ENCODE results near the gene PLCH1. TPM values are rescaled to one million over a fixed set of nuclear protein-coding genes. Genes with fewer than 3 reads are reported as not detected.

PLCH1 gene
- total and polyA plus RNA-seq, 9 of the 15 experiments (the other 6 are each of a cell fraction or from before 2014, with no cell fraction given), result 0.17 to 0.62 (median 0.40) TPM

GRCh38 chr3:155560594-155560993 lies 184.3 kb downstream of the PLCH1 start (continued):
- TF ChIP-seq TOE1 (IDR thresholded peaks at IDR 0.05; ENCODE audit: borderline replicate concordance) (no peak), TOE1 (CRISPR knock-in tag; IDR thresholded peaks at IDR 0.05; ENCODE audit: borderline replicate concordance, low read depth) (no peak), SIRT6 (IDR thresholded peaks at IDR 0.05; ENCODE audit: low read depth, low read length) (no peak), NR4A1 (CRISPR knock-in tag; IDR thresholded peaks at IDR 0.05) (no peak), NR4A1 (tag; IDR thresholded peaks at IDR 0.05) (no peak), CREM (IDR thresholded peaks at IDR 0.05; ENCODE audit: low read depth) (no peak), ZMIZ1 (IDR thresholded peaks at IDR 0.05; ENCODE audit: low read depth in 2 of 2, low read length in 2 of 2) (no peak), ESRRB (CRISPR knock-in tag; IDR thresholded peaks at IDR 0.05; ENCODE audit: borderline replicate concordance) (no peak), JUNB (CRISPR knock-in tag; conservative IDR thresholded peaks at IDR 0.05) (no peak), JUND (IDR thresholded peaks at IDR 0.05; ENCODE audit: borderline replicate concordance, low read depth, low read length) (no peak), JUND (tag; IDR thresholded peaks at IDR 0.05; ENCODE audit: borderline replicate concordance, low read depth, low read length) (no peak), ZNF431 (CRISPR knock-in tag; IDR thresholded peaks at IDR 0.05) (no peak), ZNF174 (CRISPR knock-in tag; IDR thresholded peaks at IDR 0.05) (no peak), NFE2L1 (tag; IDR thresholded peaks at IDR 0.05; ENCODE audit: borderline replicate concordance, low read depth) (no peak), PURB (CRISPR knock-in tag; IDR thresholded peaks at IDR 0.05; ENCODE audit: low read depth) (no peak), L3MBTL2 (IDR thresholded peaks at IDR 0.05) (no peak)

All from K562 (cell line).